IPS DF 4.7 (cell line): Measurements from ENCODE around the gene DMTF1.
"Not testable (repeated sequence)": the region's sequence is repeated elsewhere in the genome, so short reads cannot be mapped to it uniquely, and the experiment has no call there.

Source experiments
- DNase-seq: peaks from one replicate; pipeline ENCODE4 v3.0.0-alpha.2; 2013; ENCODE audit warnings: low spot score; ENCODE audit errors: extremely low read depth

Gene DMTF1

GRCh38 chr7:87192784-87193487, 40.7 kb downstream of the DMTF1 start:
- no peak for DNase-seq

GRCh38 chr7:87193912-87194311, 41.7 kb downstream of the DMTF1 start:
- DNase-seq, result no peak

GRCh38 chr7:87199241-87199640, 47.0 kb downstream of the DMTF1 start:
- DNase-seq, result no peak

GRCh38 chr7:87199700-87200450, 47.6 kb downstream of the DMTF1 start:
- no peak for DNase-seq

GRCh38 chr7:87202208-87202607, 50.0 kb downstream of the DMTF1 start:
- no peak for DNase-seq

- no peak for DNase-seq
Observed at GRCh38 chr7:87202705-87203104, 50.5 kb downstream of the DMTF1 start.

- DNase-seq, result not testable (repeated sequence)
Observed at GRCh38 chr7:87203929-87204328, 51.7 kb downstream of the DMTF1 start.

GRCh38 chr7:87204933-87205332, 52.7 kb downstream of the DMTF1 start:
- DNase-seq, result no peak

GRCh38 chr7:87205701-87206100, 53.4 kb downstream of the DMTF1 start:
- not testable (repeated sequence) for DNase-seq

- DNase-seq, result no peak
Observed at GRCh38 chr7:87206361-87206760, 54.1 kb downstream of the DMTF1 start.

- DNase-seq, result no peak
Observed at GRCh38 chr7:87209295-87209924, 57.2 kb downstream of the DMTF1 start.

GRCh38 chr7:87210506-87210905, 58.3 kb downstream of the DMTF1 start:
- no peak for DNase-seq

GRCh38 chr7:87212498-87212897, 60.2 kb downstream of the DMTF1 start:
- no peak for DNase-seq

- DNase-seq, result no peak
Observed at GRCh38 chr7:87213252-87213651, 61.0 kb downstream of the DMTF1 start.

- no peak for DNase-seq
Observed at GRCh38 chr7:87213811-87214210, 61.6 kb downstream of the DMTF1 start.

GRCh38 chr7:87215046-87215445, 62.8 kb downstream of the DMTF1 start:
- no peak for DNase-seq

- no peak for DNase-seq
Observed at GRCh38 chr7:87216701-87217508, 64.7 kb downstream of the DMTF1 start.

GRCh38 chr7:87217983-87218653, 65.9 kb downstream of the DMTF1 start:
- no peak for DNase-seq

- DNase-seq, result no peak
Observed at GRCh38 chr7:87218796-87219544, 66.7 kb downstream of the DMTF1 start.

GRCh38 chr7:87219545-87220025, 67.3 kb downstream of the DMTF1 start, which contains the start of gene TMEM243:
TMEM243 (minus strand) TSS chr7:87219732; CDS start chr7:87219503, 229 bp downstream.
- DNase-seq, result no peak
